ENCODE results near the gene SPON2.

Gene SPON2

GRCh38 chr4:1172228-1172851, at the start of gene SPON2:
TSS of gene SPON2 (minus strand) at chr4:1172583.
- DNase-seq (ENCODE audit: low read depth): no peak

GRCh38 chr4:1221155-1221870, 48.9 kb upstream of the SPON2 start:
- no peak for DNase-seq (ENCODE audit: low read depth)

- no peak for DNase-seq (ENCODE audit: low read depth)
Measured at GRCh38 chr4:1220566-1220965, 48.2 kb upstream of the SPON2 start.

- no peak for DNase-seq (ENCODE audit: low read depth)
Measured at GRCh38 chr4:1219566-1219950, 47.2 kb upstream of the SPON2 start.

GRCh38 chr4:1218634-1219565, 46.5 kb upstream of the SPON2 start:
- DNase-seq (ENCODE audit: low read depth): no peak

GRCh38 chr4:1217366-1217765, 45.0 kb upstream of the SPON2 start:
- no peak for DNase-seq (ENCODE audit: low read depth)

GRCh38 chr4:1216869-1217294, 44.5 kb upstream of the SPON2 start:
- no peak for DNase-seq (ENCODE audit: low read depth)

GRCh38 chr4:1216076-1216614, 43.8 kb upstream of the SPON2 start:
- DNase-seq (ENCODE audit: low read depth): no peak

- DNase-seq (ENCODE audit: low read depth): no peak
Measured at GRCh38 chr4:1215141-1216075, 43.0 kb upstream of the SPON2 start.

GRCh38 chr4:1214101-1215095, 42.0 kb upstream of the SPON2 start:
- DNase-seq (ENCODE audit: low read depth): no peak

GRCh38 chr4:1213336-1213995, 41.1 kb upstream of the SPON2 start:
- no peak for DNase-seq (ENCODE audit: low read depth)

- DNase-seq (ENCODE audit: low read depth): no peak
Measured at GRCh38 chr4:1212546-1213335, 40.4 kb upstream of the SPON2 start.

- DNase-seq (ENCODE audit: low read depth): no peak
Measured at GRCh38 chr4:1211891-1212545, 39.6 kb upstream of the SPON2 start.

- DNase-seq (ENCODE audit: low read depth): no peak
Measured at GRCh38 chr4:1211371-1211770, 39.0 kb upstream of the SPON2 start.

- DNase-seq (ENCODE audit: low read depth): no peak
Measured at GRCh38 chr4:1210971-1211370, 38.6 kb upstream of the SPON2 start.

GRCh38 chr4:1210241-1210841, 38.0 kb upstream of the SPON2 start:
- DNase-seq (ENCODE audit: low read depth): no peak

GRCh38 chr4:1209821-1210220, 37.4 kb upstream of the SPON2 start:
- DNase-seq (ENCODE audit: low read depth): no peak

Measured in non-pigmented ciliary epithelial cell (primary cell).